ENCODE data around the gene C15orf61.

C15orf61 gene

DNA sequence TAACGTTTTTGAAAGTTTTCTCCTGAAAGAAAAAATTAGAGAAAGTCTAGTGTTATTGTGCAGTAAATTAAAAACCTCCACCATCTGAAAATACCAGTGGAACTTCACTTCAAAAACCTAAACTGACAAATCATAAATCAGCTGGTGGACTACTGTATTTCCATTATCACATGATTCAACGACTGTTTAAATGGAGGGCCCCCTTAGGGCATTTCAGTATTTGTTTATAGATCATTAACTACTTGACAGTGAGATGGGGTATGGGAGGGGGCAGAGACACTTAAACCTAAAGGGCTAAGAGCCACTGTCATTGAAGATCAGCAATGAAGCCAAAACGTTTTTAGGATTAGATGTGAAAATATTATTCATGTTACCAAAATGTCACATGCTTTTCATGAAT, 8.8 kb upstream of the C15orf61 start (continued):
- TF ChIP-seq ZNF664 (tag by site-specific recombination; IDR thresholded peaks at IDR 0.05) (no peak; the same call in 1 of the 2 replicates), ZNF394 (tag by site-specific recombination; IDR thresholded peaks at IDR 0.05; ENCODE audit: borderline replicate concordance) (no peak), MEIS1 (CRISPR knock-in tag; IDR thresholded peaks at IDR 0.05; ENCODE audit: borderline replicate concordance) (0 out of 2 replicates have a peak, but pooled peaks have one; percentile 46), ZNF677 (tag by site-specific recombination; IDR thresholded peaks at IDR 0.05) (no peak), ZBTB44 (tag by site-specific recombination; IDR thresholded peaks at IDR 0.05) (no peak), ZNF324 (tag by site-specific recombination; IDR thresholded peaks at IDR 0.05) (no peak), HOXD13 (CRISPR knock-in tag; IDR thresholded peaks at IDR 0.05; ENCODE audit: borderline replicate concordance) (no peak; the same call in 1 of the 2 replicates), ZBTB7A (tag by site-specific recombination; IDR thresholded peaks at IDR 0.05; ENCODE audit: low read depth) (no peak), ZNF600 (tag by site-specific recombination; IDR thresholded peaks at IDR 0.05) (no peak), ZNF843 (tag by site-specific recombination; IDR thresholded peaks at IDR 0.05) (peak; percentile 61), ZNF623 (tag by site-specific recombination; IDR thresholded peaks at IDR 0.05) (no peak), ZNF112 (tag by site-specific recombination; IDR thresholded peaks at IDR 0.05) (no peak), ZNF514 (tag by site-specific recombination; IDR thresholded peaks at IDR 0.05) (no peak), SP2 (tag by site-specific recombination; IDR thresholded peaks at IDR 0.05) (no peak; the same call in 1 of the 2 replicates), ZBTB11 (tag by site-specific recombination; conservative IDR thresholded peaks at IDR 0.05; ENCODE audit: low read depth) (no peak), ZNF426 (tag by site-specific recombination; IDR thresholded peaks at IDR 0.05) (no peak), ZNF501 (tag by site-specific recombination; IDR thresholded peaks at IDR 0.05) (no peak), KLF9 (tag by site-specific recombination; IDR thresholded peaks at IDR 0.05; ENCODE audit: low read depth) (no peak), ZNF24 (tag by site-specific recombination; IDR thresholded peaks at IDR 0.05) (no peak), ZNF513 (tag by site-specific recombination; IDR thresholded peaks at IDR 0.05) (no peak), KLF7 (tag by site-specific recombination; IDR thresholded peaks at IDR 0.05; ENCODE audit: borderline replicate concordance) (no peak), ZNF658 (tag by site-specific recombination; IDR thresholded peaks at IDR 0.05) (no peak), ZNF132 (tag by site-specific recombination; IDR thresholded peaks at IDR 0.05; ENCODE audit: borderline replicate concordance) (no peak), ZNF747 (tag by site-specific recombination; IDR thresholded peaks at IDR 0.05) (no peak), ZNF140 (tag by site-specific recombination; IDR thresholded peaks at IDR 0.05) (no peak)
- TF ChIP-seq, protein P1, sequence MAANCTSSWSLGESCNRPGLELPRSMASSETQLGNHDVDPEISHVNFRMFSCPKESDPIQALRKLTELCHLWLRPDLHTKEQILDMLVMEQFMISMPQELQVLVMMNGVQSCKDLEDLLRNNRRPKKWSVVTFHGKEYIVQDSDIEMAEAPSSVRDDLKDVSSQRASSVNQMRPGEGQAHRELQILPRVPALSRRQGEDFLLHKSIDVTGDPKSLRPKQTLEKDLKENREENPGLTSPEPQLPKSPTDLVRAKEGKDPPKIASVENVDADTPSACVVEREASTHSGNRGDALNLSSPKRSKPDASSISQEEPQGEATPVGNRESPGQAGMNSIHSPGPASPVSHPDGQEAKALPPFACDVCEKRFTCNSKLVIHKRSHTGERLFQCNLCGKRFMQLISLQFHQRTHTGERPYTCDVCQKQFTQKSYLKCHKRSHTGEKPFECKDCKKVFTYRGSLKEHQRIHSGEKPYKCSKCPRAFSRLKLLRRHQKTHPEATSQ (tag by site-specific recombination; IDR thresholded peaks at IDR 0.05), result no peak
- TF ChIP-seq, protein P2, sequence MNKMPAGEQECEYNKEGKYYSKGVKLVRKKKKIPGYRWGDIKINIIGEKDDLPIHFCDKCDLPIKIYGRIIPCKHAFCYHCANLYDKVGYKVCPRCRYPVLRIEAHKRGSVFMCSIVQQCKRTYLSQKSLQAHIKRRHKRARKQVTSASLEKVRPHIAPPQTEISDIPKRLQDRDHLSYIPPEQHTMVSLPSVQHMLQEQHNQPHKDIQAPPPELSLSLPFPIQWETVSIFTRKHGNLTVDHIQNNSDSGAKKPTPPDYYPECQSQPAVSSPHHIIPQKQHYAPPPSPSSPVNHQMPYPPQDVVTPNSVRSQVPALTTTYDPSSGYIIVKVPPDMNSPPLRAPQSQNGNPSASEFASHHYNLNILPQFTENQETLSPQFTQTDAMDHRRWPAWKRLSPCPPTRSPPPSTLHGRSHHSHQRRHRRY (tag by site-specific recombination; IDR thresholded peaks at IDR 0.05), result no peak
- TF ChIP-seq, protein P3, sequence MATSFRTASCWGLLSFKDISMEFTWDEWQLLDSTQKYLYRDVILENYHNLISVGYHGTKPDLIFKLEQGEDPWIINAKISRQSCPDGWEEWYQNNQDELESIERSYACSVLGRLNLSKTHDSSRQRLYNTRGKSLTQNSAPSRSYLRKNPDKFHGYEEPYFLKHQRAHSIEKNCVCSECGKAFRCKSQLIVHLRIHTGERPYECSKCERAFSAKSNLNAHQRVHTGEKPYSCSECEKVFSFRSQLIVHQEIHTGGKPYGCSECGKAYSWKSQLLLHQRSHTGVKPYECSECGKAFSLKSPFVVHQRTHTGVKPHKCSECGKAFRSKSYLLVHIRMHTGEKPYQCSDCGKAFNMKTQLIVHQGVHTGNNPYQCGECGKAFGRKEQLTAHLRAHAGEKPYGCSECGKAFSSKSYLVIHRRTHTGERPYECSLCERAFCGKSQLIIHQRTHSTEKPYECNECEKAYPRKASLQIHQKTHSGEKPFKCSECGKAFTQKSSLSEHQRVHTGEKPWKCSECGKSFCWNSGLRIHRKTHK (tag by site-specific recombination; IDR thresholded peaks at IDR 0.05), result no peak
- TF ChIP-seq, protein P4, sequence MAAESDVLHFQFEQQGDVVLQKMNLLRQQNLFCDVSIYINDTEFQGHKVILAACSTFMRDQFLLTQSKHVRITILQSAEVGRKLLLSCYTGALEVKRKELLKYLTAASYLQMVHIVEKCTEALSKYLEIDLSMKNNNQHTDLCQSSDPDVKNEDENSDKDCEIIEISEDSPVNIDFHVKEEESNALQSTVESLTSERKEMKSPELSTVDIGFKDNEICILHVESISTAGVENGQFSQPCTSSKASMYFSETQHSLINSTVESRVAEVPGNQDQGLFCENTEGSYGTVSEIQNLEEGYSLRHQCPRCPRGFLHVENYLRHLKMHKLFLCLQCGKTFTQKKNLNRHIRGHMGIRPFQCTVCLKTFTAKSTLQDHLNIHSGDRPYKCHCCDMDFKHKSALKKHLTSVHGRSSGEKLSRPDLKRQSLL (tag by site-specific recombination; IDR thresholded peaks at IDR 0.05), result no peak
